ENCODE data around the gene RNF39. TPM values are rescaled to one million over a fixed set of nuclear protein-coding genes. Genes with fewer than 3 reads are reported as not detected.

RNF39 gene
- polyA plus RNA-seq, 3 donors = 0.04 TPM; not detected in 2

DNA sequence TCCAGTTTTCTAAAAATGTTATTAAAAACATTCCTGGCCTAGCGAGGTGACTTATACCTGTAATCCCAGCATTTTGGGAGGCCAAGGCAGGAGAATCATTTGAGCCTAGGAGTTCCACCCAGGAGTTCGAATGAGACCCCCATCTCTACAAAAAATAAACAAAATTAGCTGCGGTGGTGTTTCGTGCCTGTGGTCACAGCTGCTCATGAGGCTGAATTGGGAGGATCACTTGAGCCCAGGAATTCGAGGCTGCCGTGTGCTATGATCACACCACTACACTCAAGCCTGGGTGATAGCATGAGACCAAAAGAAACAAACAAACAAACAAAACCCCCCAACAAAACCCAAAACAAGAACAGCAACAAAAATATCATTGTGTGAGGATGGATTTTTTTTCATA is 34.3 kb downstream of the RNF39 start:
- H3K4me1 Mint-ChIP-seq = peaks cover 1% of the 10 kb centered on the region
- H2AFZ ChIP-seq (ENCODE audit: insufficient read depth, low read depth, low read length, poor library complexity, severe bottlenecking) = no peak overlapping the region
- H3K27me3 Mint-ChIP-seq (ENCODE audit: low read depth in 3 of 3) = no peaks in the 10 kb centered on the region
- no peaks in the 10 kb centered on the region for H4K20me1 ChIP-seq (ENCODE audit: insufficient read depth, low read length)
- no peaks in the 10 kb centered on the region for H3K27me3 ChIP-seq (ENCODE audit: control insufficient read depth in 2 of 2, insufficient read depth in 2 of 2, low read length in 2 of 2)
- H3K79me2 ChIP-seq (ENCODE audit: insufficient read depth, low read length) = no peaks in the 10 kb centered on the region
- no CpG with 5 or more reads among the region's 6 CpGs for WGBS (ENCODE audit: insufficient coverage)
- no peak overlapping the region for H3K4me3 ChIP-seq (replicated peaks in 1 of 3; ENCODE audit: low read depth in 2 of 3, low read length in 3 of 3)
- H3K27ac ChIP-seq (ENCODE audit: low read depth in 1 of 2, low read length in 2 of 2) = no peak overlapping the region
- no peaks in the 10 kb centered on the region for H3K9me3 ChIP-seq (replicated peaks in 1 of 2; ENCODE audit: control insufficient read depth in 1 of 2, insufficient read depth in 1 of 2, low read length in 2 of 2)
- no peak overlapping the region for H3K4me2 ChIP-seq (replicated peaks; ENCODE audit: extremely low read depth, low read length, poor library complexity, severe bottlenecking)
- H3K36me3 Mint-ChIP-seq = peaks cover 0 to 6% of the 10 kb centered on the region in 2 donors
- H3K36me3 ChIP-seq (replicated peaks in 1 of 2; ENCODE audit: control insufficient read depth in 1 of 2, insufficient read depth in 2 of 2, low read length in 2 of 2) = no peaks in the 10 kb centered on the region
- H3K9me3 Mint-ChIP-seq = no peaks in the 10 kb centered on the region
- no peak for DNase-seq
- no peak overlapping the region for H3K4me3 Mint-ChIP-seq
- no peaks in the 10 kb centered on the region for H3K4me1 ChIP-seq (ENCODE audit: control insufficient read depth in 1 of 2, insufficient read depth in 2 of 2, low read length in 2 of 2)
- intact Hi-C loops (cut with micrococcal nuclease) = no loop called here
- H3K27ac Mint-ChIP-seq = peak overlapping the region in 1 of 7 donors; percentile 3
- TF ChIP-seq CTCF (IDR thresholded peaks at IDR 0.05) = no peak
- H3K9ac ChIP-seq (ENCODE audit: insufficient read depth, low read length, poor library complexity, severe bottlenecking) = no peak overlapping the region

- Histone ChIP-seq H4K20me1 (ENCODE audit: insufficient read depth, low read length) (no peaks in the 10 kb centered on the region), H3K4me3 (replicated peaks in 1 of 3; ENCODE audit: low read depth in 2 of 3, low read length in 3 of 3) (no peak overlapping the region), H3K27ac (ENCODE audit: low read depth in 1 of 2, low read length in 2 of 2) (no peak overlapping the region), H3K27me3 (ENCODE audit: control insufficient read depth in 2 of 2, insufficient read depth in 2 of 2, low read length in 2 of 2) (no peaks in the 10 kb centered on the region), H3K4me2 (replicated peaks; ENCODE audit: extremely low read depth, low read length, poor library complexity, severe bottlenecking) (no peak overlapping the region), H3K9me3 (replicated peaks in 1 of 2; ENCODE audit: control insufficient read depth in 1 of 2, insufficient read depth in 1 of 2, low read length in 2 of 2) (no peaks in the 10 kb centered on the region), H3K9ac (ENCODE audit: insufficient read depth, low read length, poor library complexity, severe bottlenecking) (no peak overlapping the region), H3K4me1 (ENCODE audit: control insufficient read depth in 1 of 2, insufficient read depth in 2 of 2, low read length in 2 of 2) (peaks cover 17 to 22% of the 10 kb centered on the region in 2 donors), H3K36me3 (replicated peaks in 1 of 2; ENCODE audit: control insufficient read depth in 1 of 2, insufficient read depth in 2 of 2, low read length in 2 of 2) (no peaks in the 10 kb centered on the region), H2AFZ (ENCODE audit: insufficient read depth, low read depth, low read length, poor library complexity, severe bottlenecking) (no peak overlapping the region), H3K79me2 (ENCODE audit: insufficient read depth, low read length) (no peaks in the 10 kb centered on the region)
- Mint-ChIP-seq H3K27me3 (ENCODE audit: low read depth in 3 of 3) (no peaks in the 10 kb centered on the region), H3K4me1 (peaks cover 26% of the 10 kb centered on the region), H3K27ac (peak overlapping the region in 1 of 7 donors; percentile 12), H3K36me3 (peaks cover 0 to 5% of the 10 kb centered on the region in 2 donors), H3K4me3 (no peak overlapping the region), H3K9me3 (no peaks in the 10 kb centered on the region)
- peak in 2 of 3 donors; percentile 15 to 28 for DNase-seq
- peak; percentile 75 for TF ChIP-seq CTCF (IDR thresholded peaks at IDR 0.05)
- intact Hi-C loops (cut with micrococcal nuclease) = no loop called here
- WGBS (ENCODE audit: insufficient coverage) = no CpG with 5 or more reads among the region's 4 CpGs
Observed at GRCh38 chr6:30037182-30037788, 38.3 kb downstream of the RNF39 start.
